ENCODE results near the gene EXOC4. TPM values are rescaled to one million over a fixed set of nuclear protein-coding genes. Genes with fewer than 3 reads are reported as not detected.

EXOC4 gene
- total RNA-seq, 1 donor from 2014 or later, result 65.0 TPM

- Mint-ChIP-seq H3K27me3 (ENCODE audit: low read depth) (no peaks in the 10 kb centered on the region), H3K27ac (no peak overlapping the region), H3K36me3 (ENCODE audit: low read depth) (peaks cover 31% of the 10 kb centered on the region), H3K9me3 (peaks cover 4% of the 10 kb centered on the region), H3K4me3 (ENCODE audit: low read depth) (no peak overlapping the region), H3K4me1 (ENCODE audit: low read depth) (no peaks in the 10 kb centered on the region)
- intact Hi-C loops (cut with micrococcal nuclease), result no loop called here
- DNase-seq (ENCODE audit: low spot score), result no peak
Observed at GRCh38 chr7:133330085-133330484, 77.2 kb downstream of the EXOC4 start.

GRCh38 chr7:133331861-133332260, 79.0 kb downstream of the EXOC4 start:
- H3K27me3 Mint-ChIP-seq (ENCODE audit: low read depth), result no peaks in the 10 kb centered on the region
- peaks cover 7% of the 10 kb centered on the region for H3K9me3 Mint-ChIP-seq
- intact Hi-C loops (cut with micrococcal nuclease), result no loop called here
- no peak overlapping the region for H3K4me3 Mint-ChIP-seq (ENCODE audit: low read depth)
- peaks cover 34% of the 10 kb centered on the region for H3K36me3 Mint-ChIP-seq (ENCODE audit: low read depth)
- no peak overlapping the region for H3K27ac Mint-ChIP-seq
- no peak for DNase-seq (ENCODE audit: low spot score)
- no peaks in the 10 kb centered on the region for H3K4me1 Mint-ChIP-seq (ENCODE audit: low read depth)

DNA sequence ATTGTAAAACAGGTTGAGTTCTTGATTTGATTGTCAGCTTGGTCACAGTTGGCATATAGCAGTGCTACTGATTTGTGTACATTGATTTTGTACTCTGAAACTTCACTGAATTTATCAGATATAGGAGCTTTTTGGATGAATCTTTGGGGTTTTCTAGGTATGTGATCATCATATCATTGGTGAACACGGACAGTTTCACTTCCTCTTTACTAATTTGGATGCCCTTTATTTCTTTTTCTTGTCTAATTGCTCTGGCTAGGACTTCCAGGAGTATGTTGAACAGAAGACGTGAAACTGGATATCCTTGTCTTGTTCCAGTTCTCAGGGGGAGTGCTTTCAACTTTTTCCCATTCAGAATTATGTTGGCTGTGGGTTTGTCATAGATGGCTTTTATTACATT, 86.9 kb downstream of the EXOC4 start:
- intact Hi-C loops (cut with micrococcal nuclease), result no loop called here
- no peak overlapping the region for H3K4me3 Mint-ChIP-seq (ENCODE audit: low read depth)
- no peak for DNase-seq (ENCODE audit: low spot score)
- H3K27ac Mint-ChIP-seq, result no peak overlapping the region
- H3K4me1 Mint-ChIP-seq (ENCODE audit: low read depth), result no peaks in the 10 kb centered on the region
- no peaks in the 10 kb centered on the region for H3K27me3 Mint-ChIP-seq (ENCODE audit: low read depth)
- peaks cover 58% of the 10 kb centered on the region for H3K9me3 Mint-ChIP-seq
- H3K36me3 Mint-ChIP-seq (ENCODE audit: low read depth), result peaks cover 60% of the 10 kb centered on the region

DNA sequence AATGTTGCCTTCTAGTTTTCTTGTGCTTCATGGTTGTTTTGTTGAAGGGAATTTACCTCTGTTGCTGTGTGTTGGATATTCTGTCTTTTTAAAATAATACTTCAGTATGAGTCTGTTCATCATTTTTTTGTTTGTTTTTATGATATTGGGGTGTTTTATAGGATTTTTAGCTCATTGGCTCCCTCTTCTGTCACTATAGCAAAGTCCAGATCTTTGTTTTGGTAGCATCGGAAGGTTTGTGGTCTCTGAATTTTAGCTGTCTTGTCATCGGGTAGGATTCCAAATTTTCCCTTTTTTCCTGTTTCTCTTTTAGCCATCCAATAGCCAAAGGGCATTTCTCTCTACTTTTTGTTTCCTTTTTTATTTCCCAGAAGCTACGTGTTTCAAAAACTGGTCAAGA, 91.4 kb downstream of the EXOC4 start:
- H3K36me3 Mint-ChIP-seq (ENCODE audit: low read depth), result peaks cover 44% of the 10 kb centered on the region
- intact Hi-C loops (cut with micrococcal nuclease), result no loop called here
- H3K9me3 Mint-ChIP-seq, result peaks cover 41% of the 10 kb centered on the region
- no peak overlapping the region for H3K4me3 Mint-ChIP-seq (ENCODE audit: low read depth)
- DNase-seq (ENCODE audit: low spot score), result no peak
- H3K27me3 Mint-ChIP-seq (ENCODE audit: low read depth), result no peaks in the 10 kb centered on the region
- peaks cover 3% of the 10 kb centered on the region for H3K4me1 Mint-ChIP-seq (ENCODE audit: low read depth)
- no peak overlapping the region for H3K27ac Mint-ChIP-seq

DNA sequence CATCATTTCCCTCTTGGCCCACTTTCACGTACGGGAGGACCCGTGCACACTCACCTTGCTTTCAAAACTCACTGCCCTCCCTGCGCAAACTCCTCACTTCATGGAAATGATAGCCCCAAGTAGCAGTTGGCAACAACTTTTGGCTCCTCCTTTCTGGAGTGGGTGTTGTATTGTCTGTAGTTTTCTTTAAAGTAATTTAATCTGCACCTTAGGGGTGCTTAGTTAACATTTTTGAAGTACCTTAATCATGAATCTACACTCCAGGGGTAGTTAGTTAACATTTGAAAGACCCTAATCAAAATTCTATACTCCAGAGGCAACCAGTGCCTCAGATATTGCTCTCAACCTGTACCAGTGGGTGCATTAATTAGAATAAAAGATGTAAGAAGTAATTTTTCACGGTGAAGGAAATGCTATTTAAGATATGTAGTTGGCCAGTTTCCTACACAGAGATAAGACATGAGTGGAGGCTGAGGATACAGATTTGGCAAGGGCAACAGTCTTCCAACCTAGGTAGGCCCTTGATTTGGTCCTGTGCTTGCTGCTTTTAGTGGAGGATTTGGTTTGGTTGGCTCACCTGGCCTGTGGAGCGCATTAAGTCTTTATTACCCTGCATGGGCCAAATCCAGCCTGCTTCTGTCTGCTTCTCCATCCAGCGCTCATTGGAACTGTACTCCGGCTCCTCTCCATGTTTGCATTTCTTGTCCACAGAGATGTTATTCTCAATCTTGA, 93.0 kb downstream of the EXOC4 start:
- Mint-ChIP-seq H3K27ac (no peak overlapping the region), H3K9me3 (peaks cover 31% of the 10 kb centered on the region), H3K36me3 (ENCODE audit: low read depth) (peaks cover 33% of the 10 kb centered on the region), H3K27me3 (ENCODE audit: low read depth) (no peaks in the 10 kb centered on the region), H3K4me3 (ENCODE audit: low read depth) (no peak overlapping the region), H3K4me1 (ENCODE audit: low read depth) (peaks cover 3% of the 10 kb centered on the region)
- intact Hi-C loops (cut with micrococcal nuclease), result loop anchor here (5.0 kb wide), 1 partner anchor 146 kb away; no protein-coding TSS in a partner anchor
- no peak for DNase-seq (ENCODE audit: low spot score)

DNA sequence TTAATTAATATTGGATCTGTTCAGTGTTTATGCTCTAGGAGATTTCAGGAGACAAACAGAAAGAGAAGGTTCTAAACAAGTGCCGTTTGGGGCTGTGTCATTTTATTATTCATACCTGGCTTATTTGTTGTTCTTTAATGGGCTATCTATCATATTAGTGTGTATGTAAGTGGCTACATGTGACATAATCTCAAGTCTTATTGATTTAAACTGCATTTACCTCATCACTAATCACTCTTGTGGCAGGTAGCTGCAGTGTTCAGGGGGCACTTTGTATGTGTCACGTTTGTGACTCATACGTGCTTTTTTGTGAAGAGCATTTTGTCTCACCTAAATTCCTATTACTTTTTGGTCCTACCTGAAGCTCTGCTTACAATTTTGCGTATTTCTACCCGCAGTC, 95.4 kb downstream of the EXOC4 start:
- Mint-ChIP-seq H3K4me1 (ENCODE audit: low read depth) (peaks cover 3% of the 10 kb centered on the region), H3K27ac (no peak overlapping the region)
- intact Hi-C loops (cut with micrococcal nuclease), result loop anchor here (5.0 kb wide), 1 partner anchor 144 kb away; no protein-coding TSS in a partner anchor

GRCh38 chr7:133349101-133349500, 96.2 kb downstream of the EXOC4 start:
- H3K27ac Mint-ChIP-seq, result no peak overlapping the region
- no peaks in the 10 kb centered on the region for H3K27me3 Mint-ChIP-seq (ENCODE audit: low read depth)
- no peak for DNase-seq (ENCODE audit: low spot score)
- peaks cover 34% of the 10 kb centered on the region for H3K9me3 Mint-ChIP-seq
- no peak overlapping the region for H3K4me3 Mint-ChIP-seq (ENCODE audit: low read depth)
- H3K4me1 Mint-ChIP-seq (ENCODE audit: low read depth), result peaks cover 3% of the 10 kb centered on the region
- intact Hi-C loops (cut with micrococcal nuclease), result loop anchor here (5.0 kb wide), 1 partner anchor 143 kb away; no protein-coding TSS in a partner anchor
- peaks cover 26% of the 10 kb centered on the region for H3K36me3 Mint-ChIP-seq (ENCODE audit: low read depth)

More for the DNA sequence above, 95.4 kb downstream of the EXOC4 start:
- H3K4me3 Mint-ChIP-seq (ENCODE audit: low read depth), result no peak overlapping the region
- peaks cover 22% of the 10 kb centered on the region for H3K36me3 Mint-ChIP-seq (ENCODE audit: low read depth)
- H3K9me3 Mint-ChIP-seq, result peaks cover 27% of the 10 kb centered on the region
- DNase-seq (ENCODE audit: low spot score), result no peak
- H3K27me3 Mint-ChIP-seq (ENCODE audit: low read depth), result no peaks in the 10 kb centered on the region

DNA sequence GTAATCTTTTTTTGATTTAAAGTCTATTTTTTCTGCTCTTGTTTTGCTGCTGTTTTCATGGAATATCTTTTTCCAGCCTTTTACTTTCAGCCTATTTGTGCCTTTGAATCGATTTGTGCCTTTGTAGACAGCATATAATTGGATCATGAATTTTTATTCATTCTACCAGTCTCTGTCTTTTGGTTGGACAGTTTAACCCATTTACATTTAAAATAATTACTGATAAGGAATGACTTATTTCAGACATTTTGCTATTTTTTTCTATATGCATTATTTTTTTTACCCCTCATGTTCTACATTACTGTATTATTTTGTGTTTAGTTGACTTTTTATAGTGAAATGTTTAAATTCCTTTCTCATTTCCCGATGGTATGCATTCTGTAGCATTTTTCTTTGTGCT, 99.6 kb downstream of the EXOC4 start:
- no peaks in the 10 kb centered on the region for H3K27me3 Mint-ChIP-seq (ENCODE audit: low read depth)
- H3K4me3 Mint-ChIP-seq (ENCODE audit: low read depth), result no peak overlapping the region

GRCh38 chr7:133353775-133354174, 100.9 kb downstream of the EXOC4 start:
- intact Hi-C loops (cut with micrococcal nuclease), result no loop called here
- DNase-seq (ENCODE audit: low spot score), result no peak
- Mint-ChIP-seq H3K27ac (no peak overlapping the region), H3K4me1 (ENCODE audit: low read depth) (peaks cover 7% of the 10 kb centered on the region), H3K36me3 (ENCODE audit: low read depth) (peaks cover 29% of the 10 kb centered on the region), H3K4me3 (ENCODE audit: low read depth) (no peak overlapping the region), H3K27me3 (ENCODE audit: low read depth) (no peaks in the 10 kb centered on the region), H3K9me3 (peaks cover 34% of the 10 kb centered on the region)

More for the DNA sequence above, 99.6 kb downstream of the EXOC4 start:
- intact Hi-C loops (cut with micrococcal nuclease), result no loop called here
- no peak for DNase-seq (ENCODE audit: low spot score)
- Mint-ChIP-seq H3K4me1 (ENCODE audit: low read depth) (peaks cover 7% of the 10 kb centered on the region), H3K36me3 (ENCODE audit: low read depth) (peaks cover 29% of the 10 kb centered on the region), H3K9me3 (peaks cover 34% of the 10 kb centered on the region), H3K27ac (no peak overlapping the region)

- intact Hi-C loops (cut with micrococcal nuclease), result no loop called here
- no peaks in the 10 kb centered on the region for H3K27me3 Mint-ChIP-seq (ENCODE audit: low read depth)
- no peak overlapping the region for H3K27ac Mint-ChIP-seq
- DNase-seq (ENCODE audit: low spot score), result no peak
- H3K4me1 Mint-ChIP-seq (ENCODE audit: low read depth), result peaks cover 4% of the 10 kb centered on the region
- no peak overlapping the region for H3K4me3 Mint-ChIP-seq (ENCODE audit: low read depth)
- peaks cover 28% of the 10 kb centered on the region for H3K9me3 Mint-ChIP-seq
- H3K36me3 Mint-ChIP-seq (ENCODE audit: low read depth), result peaks cover 22% of the 10 kb centered on the region
Observed at GRCh38 chr7:133354546-133355324, 101.9 kb downstream of the EXOC4 start.

GRCh38 chr7:133355325-133355708, 102.4 kb downstream of the EXOC4 start:
- no peak overlapping the region for H3K4me3 Mint-ChIP-seq (ENCODE audit: low read depth)
- intact Hi-C loops (cut with micrococcal nuclease), result no loop called here
- H3K27ac Mint-ChIP-seq, result no peak overlapping the region
- H3K27me3 Mint-ChIP-seq (ENCODE audit: low read depth), result no peaks in the 10 kb centered on the region
- peaks cover 24% of the 10 kb centered on the region for H3K36me3 Mint-ChIP-seq (ENCODE audit: low read depth)
- H3K9me3 Mint-ChIP-seq, result peaks cover 25% of the 10 kb centered on the region
- DNase-seq (ENCODE audit: low spot score), result no peak
- H3K4me1 Mint-ChIP-seq (ENCODE audit: low read depth), result peaks cover 4% of the 10 kb centered on the region

DNA sequence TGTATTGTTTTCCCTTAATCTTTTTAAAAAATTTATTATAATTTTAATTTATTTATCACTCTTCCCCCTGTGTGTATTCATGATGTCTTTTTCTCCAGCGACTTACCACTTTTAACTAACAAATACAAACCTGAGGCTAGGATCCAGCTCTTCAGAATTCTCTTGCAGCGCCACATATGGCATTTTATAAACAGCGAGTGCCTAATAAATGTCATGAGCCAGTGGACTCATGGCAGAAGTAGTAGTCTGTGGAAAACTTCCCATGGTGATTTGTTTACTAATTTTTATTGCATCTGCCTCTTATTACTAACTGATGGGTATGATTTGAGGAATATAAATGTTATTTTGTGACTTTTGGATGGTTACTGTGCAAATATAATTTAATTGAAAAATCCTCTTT, 102.9 kb downstream of the EXOC4 start:
- intact Hi-C loops (cut with micrococcal nuclease), result no loop called here
- no peaks in the 10 kb centered on the region for H3K27me3 Mint-ChIP-seq (ENCODE audit: low read depth)
- DNase-seq (ENCODE audit: low spot score), result no peak
- H3K4me3 Mint-ChIP-seq (ENCODE audit: low read depth), result no peak overlapping the region
- peaks cover 25% of the 10 kb centered on the region for H3K9me3 Mint-ChIP-seq
- peaks cover 4% of the 10 kb centered on the region for H3K4me1 Mint-ChIP-seq (ENCODE audit: low read depth)
- peaks cover 25% of the 10 kb centered on the region for H3K36me3 Mint-ChIP-seq (ENCODE audit: low read depth)
- H3K27ac Mint-ChIP-seq, result no peak overlapping the region

- intact Hi-C loops (cut with micrococcal nuclease), result no loop called here
- no peaks in the 10 kb centered on the region for H3K27me3 Mint-ChIP-seq (ENCODE audit: low read depth)
- H3K36me3 Mint-ChIP-seq (ENCODE audit: low read depth), result peaks cover 15% of the 10 kb centered on the region
- H3K4me3 Mint-ChIP-seq (ENCODE audit: low read depth), result no peak overlapping the region
- H3K27ac Mint-ChIP-seq, result no peak overlapping the region
- H3K9me3 Mint-ChIP-seq, result peaks cover 2% of the 10 kb centered on the region
- H3K4me1 Mint-ChIP-seq (ENCODE audit: low read depth), result peaks cover 4% of the 10 kb centered on the region
- DNase-seq (ENCODE audit: low spot score), result no peak
Observed at GRCh38 chr7:133358708-133359107, 105.8 kb downstream of the EXOC4 start.
